Measurements from ENCODE around the gene NAA30. TPM values are rescaled to one million over a fixed set of nuclear protein-coding genes. Genes with fewer than 3 reads are reported as not detected.

NAA30 gene
- polyA plus RNA-seq, 5 donors = 17.6 to 29.7 (median 23.8) TPM

DNA sequence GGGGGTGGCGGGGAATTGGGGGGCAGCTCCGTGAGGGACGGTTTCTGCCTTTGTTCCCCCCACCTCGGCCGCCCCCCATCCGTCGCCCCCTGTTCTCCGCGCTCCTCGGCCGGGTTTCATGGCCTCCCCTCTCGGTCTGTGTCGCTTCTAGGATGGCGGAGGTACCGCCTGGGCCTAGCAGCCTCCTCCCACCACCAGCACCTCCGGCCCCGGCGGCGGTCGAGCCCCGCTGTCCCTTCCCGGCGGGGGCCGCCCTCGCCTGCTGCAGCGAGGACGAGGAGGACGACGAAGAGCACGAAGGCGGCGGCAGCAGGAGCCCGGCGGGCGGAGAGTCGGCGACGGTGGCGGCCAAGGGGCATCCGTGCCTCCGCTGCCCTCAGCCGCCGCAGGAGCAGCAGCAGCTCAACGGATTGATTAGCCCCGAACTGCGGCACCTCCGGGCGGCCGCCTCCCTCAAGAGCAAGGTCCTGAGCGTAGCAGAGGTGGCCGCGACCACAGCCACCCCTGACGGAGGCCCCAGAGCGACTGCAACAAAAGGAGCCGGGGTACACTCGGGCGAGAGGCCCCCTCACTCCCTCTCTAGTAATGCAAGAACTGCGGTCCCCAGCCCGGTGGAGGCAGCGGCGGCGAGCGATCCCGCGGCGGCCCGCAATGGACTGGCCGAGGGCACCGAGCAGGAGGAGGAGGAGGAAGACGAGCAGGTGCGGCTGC, 575 bp downstream of the NAA30 start:
- peak; percentile 33 to 64 for DNase-seq

GRCh38 chr14:57391517-57392195, 1.3 kb downstream of the NAA30 start:
- peak in 1 of 2 donors; percentile 11 for DNase-seq

DNA sequence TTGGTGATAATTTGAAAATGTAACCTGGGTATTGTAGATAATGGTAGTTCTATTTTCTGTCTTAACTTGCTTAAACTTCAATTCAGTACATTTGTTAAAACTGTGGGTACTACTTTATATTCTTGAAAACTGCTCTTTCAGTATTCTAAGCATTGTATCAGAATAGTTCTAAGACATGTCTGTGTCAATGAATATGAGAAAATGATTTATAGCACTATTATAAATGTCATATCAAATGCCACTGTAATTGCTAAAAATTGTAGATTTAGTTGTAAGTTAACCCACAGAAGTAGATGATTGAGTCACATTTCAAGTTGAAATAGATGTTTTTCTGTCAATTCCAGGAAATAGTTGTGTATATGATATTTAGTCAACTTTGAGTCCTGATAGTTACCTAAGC, 2.4 kb downstream of the NAA30 start:
- no peak for DNase-seq

- no peak for DNase-seq
These were observed 10.4 kb downstream of the NAA30 start for GRCh38 chr14:57400556-57401494.

DNA sequence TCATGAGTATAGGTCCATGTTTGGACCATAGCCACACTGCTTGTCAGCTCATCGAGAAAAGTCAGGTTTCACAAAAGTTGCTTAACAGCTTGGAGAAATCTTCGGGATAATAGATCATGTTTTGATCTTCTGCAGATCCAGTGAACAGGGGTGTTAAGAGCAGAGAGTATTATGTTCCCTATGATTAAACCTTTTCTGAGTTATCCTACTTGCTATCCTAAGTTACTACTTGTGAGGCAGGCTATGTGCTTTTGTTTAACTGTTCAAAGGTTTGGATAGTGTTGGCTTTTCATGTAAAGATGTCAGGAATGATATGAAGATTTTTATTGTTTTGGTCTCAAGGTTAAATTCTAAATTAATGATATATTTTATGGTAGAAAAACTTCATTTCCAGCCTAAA, 11.1 kb downstream of the NAA30 start:
- no peak for DNase-seq

GRCh38 chr14:57402173-57402852, 11.9 kb downstream of the NAA30 start:
- DNase-seq = no peak

- no peak for DNase-seq
These were observed 13.1 kb downstream of the NAA30 start for GRCh38 chr14:57403521-57403864.

- no peak for DNase-seq
These were observed 15.2 kb downstream of the NAA30 start for GRCh38 chr14:57405562-57405961.

- no peak for DNase-seq
These were observed 17.7 kb downstream of the NAA30 start for GRCh38 chr14:57408037-57408436.

DNA sequence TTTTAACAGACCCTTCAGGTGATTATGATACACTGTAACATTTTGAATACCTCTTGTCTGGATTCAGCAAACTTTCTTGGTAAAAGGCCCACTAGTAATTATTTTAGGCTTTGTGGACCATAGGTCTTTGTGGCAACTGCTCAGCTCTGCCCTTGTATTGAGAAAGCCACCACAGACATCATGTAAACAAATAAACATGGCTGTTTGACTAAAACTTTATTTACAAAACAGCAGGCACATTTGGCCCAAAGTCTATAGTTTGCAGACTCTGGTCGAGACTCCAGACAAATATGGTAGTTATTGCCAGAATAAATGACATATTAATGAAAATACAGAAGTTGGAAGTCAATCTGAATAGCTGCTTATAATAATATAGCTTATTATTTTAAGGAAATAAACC, 18.2 kb downstream of the NAA30 start:
- no peak for DNase-seq

DNA sequence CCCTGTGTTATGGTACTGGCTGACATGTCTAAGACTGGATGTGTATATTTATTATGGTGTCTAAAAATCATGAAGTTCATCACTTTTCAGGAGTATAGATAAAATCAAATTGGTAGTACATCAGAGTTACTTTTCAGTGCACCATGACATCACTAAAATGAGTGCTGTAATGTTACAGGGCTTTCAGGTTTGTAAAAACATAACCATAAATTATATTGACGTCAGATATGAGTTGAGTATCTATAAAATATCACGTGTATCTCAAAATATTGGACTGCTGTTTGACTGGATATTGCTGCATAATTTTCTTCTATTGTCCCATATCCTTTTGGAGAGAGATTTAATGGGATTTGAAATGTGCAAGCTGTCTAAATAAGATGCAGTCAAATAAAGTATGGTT, 22.0 kb downstream of the NAA30 start:
- DNase-seq = no peak

- DNase-seq = no peak
These were observed 23.5 kb downstream of the NAA30 start for GRCh38 chr14:57413849-57414248.

DNA sequence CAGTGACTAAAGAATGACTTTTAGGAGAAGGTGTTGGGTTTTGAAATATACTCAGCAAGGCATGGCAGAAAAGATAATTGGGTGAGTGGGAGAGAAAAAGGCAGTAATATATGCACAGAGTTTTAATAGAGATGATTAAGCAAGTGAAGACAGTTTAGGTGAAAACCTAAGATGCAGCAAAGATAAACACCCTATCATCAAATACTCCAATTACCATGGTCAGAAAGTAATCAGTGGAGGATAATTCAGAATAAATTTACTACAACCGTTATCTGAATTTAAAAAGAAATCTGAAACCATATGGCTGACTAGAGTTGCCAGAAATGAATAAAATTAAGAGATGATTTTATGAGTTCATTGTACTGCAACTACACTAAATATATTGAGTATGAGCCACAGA, 26.8 kb downstream of the NAA30 start:
- no peak for DNase-seq

- DNase-seq = no peak
These were observed 28.6 kb downstream of the NAA30 start for GRCh38 chr14:57418999-57419398.

DNA sequence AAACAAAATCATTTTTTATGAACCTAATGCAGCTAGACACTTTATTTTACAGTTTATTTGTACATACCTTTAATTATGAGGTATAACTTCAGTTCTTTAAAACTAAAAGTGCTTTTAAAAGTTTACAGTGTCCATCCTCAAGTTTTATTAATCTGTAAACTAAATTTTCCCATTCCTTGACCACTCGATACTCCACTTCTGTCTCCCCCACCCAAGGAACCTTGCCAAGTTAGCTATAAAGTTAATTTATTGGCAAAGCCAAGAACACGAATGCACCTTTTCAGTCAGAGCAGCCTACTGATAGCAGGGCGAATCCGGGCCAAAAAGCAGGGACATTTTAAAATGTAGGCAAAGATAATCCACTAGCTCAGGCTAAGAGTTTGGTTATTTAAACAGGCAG, 29.6 kb downstream of the NAA30 start:
- no peak for DNase-seq

- DNase-seq = no peak
These were observed 30.6 kb downstream of the NAA30 start for GRCh38 chr14:57420986-57421385.

DNA sequence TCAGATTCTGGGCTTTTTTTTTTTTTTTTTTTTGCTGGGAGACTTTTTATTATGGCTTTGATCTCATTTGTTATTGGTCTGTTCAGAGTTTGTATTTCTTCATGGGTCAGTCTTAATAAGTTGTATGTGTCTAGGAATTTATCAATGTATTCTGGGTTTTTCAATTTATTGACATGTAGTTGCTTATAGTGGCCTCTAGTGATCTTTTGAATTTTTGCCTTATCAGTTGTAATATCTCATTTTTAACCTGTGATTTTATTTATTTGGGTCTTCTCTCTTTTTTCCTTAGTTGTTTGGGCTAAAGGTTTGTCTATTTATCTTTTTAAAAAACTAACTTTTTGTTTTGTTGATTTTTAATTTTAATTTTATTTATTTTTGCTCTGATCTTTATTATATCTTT, 45.5 kb downstream of the NAA30 start:
- no peak for DNase-seq

DNA sequence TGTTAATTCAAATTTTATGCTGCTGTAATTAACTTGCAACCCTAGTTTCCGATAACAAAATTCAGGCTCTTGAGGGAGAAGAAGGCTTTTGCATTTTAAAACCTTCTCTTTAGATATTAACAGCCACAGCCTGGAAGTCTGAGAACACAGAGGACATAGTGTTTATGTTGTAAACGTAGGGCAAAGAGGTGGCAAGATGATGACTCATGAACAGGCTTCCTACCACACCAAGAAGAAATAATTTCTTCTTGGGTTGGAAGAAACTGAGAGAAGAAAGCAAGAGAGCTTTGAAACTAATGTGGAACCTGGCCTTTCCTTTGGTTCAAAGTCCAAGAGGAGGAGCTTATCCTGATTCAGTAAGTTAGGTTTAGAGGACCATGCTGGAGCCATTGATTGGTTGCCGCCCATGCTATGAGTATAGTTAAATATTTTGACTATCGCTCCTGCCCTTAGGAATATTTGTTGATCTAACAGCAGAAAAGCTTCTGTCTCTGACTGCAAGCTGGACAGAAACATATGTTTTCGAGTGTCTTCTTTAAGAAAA, 71.5 kb downstream of the NAA30 start:
- DNase-seq = no peak

- no peak for DNase-seq
These were observed 72.2 kb downstream of the NAA30 start for GRCh38 chr14:57462551-57462950.

DNA sequence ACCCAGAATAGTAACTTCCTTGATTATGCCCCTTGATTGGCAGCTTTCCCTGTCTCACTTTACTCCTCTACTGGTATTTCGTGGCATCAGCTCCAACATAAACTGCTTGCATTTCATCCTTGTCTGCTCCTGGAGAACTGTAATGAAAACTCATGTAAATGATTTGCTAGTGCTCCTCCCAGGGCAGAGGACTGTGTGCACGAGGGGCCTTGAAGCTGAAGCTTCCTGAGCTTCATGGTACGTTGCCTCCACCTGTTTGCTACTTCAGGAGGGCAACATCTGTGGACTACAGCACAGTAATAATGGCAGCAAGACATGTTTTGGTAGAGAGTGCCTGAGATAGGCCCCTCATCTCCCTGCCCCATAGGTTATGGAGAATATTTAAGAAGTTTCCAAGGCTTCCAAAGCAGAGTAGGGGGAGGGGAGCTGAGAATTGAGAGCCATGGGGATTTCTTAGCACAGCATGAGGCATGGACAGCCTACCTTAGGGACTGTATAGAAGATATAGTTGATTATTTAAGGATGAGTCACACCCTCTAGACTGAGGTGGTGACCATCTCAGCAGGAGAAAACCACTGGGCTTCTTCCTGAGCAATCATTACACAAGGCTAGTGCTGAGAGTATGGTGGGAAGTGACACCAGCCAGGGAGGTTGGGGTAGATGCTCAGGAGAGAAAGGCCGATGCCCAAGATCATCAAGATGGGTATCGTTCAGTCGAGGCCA, 73.8 kb downstream of the NAA30 start:
- DNase-seq = no peak
